GM06990 (cell line): ENCODE measurements around the gene SNAPC1.

Source experiments
- DNase-seq: peaks from one replicate; pipeline ENCODE4 v3.0.0-alpha.2; 2011; ENCODE audit not compliant: insufficient read length; ENCODE audit errors: extremely low read depth
- H3K27me3 ChIP-seq: replicated peaks from 2 replicates; pipeline ENCODE4 v1.6.0; 2011; ENCODE audit warnings: low read length; ENCODE audit not compliant: control insufficient read depth, insufficient read depth
- H3K36me3 ChIP-seq: 2 replicates; pipeline ENCODE4 v1.5.1; 2011; ENCODE audit warnings: low read length; ENCODE audit not compliant: control insufficient read depth, insufficient read depth
- H3K4me3 ChIP-seq: replicated peaks from 2 replicates; pipeline ENCODE4 v1.5.1; 2011; ENCODE audit warnings: low read depth, mild to moderate bottlenecking, control low read depth, low read length
- TF ChIP-seq, protein P1 (sequence below): IDR thresholded peaks from 2 replicates; pipeline ENCODE4 v1.5.1; 2011; ENCODE audit warnings: low read length, control low read depth, mild to moderate bottlenecking, inconsistent platforms; ENCODE audit not compliant: insufficient read depth, poor library complexity, severe bottlenecking

The SNAPC1 gene

GRCh38 chr14:61746881-61747280 is 15.3 kb upstream of the SNAPC1 start:
- DNase-seq, result no peak
- H3K27me3 ChIP-seq, result no peaks in the 10 kb centered on the region
- H3K4me3 ChIP-seq, result no peak overlapping the region
- TF ChIP-seq, protein P1, sequence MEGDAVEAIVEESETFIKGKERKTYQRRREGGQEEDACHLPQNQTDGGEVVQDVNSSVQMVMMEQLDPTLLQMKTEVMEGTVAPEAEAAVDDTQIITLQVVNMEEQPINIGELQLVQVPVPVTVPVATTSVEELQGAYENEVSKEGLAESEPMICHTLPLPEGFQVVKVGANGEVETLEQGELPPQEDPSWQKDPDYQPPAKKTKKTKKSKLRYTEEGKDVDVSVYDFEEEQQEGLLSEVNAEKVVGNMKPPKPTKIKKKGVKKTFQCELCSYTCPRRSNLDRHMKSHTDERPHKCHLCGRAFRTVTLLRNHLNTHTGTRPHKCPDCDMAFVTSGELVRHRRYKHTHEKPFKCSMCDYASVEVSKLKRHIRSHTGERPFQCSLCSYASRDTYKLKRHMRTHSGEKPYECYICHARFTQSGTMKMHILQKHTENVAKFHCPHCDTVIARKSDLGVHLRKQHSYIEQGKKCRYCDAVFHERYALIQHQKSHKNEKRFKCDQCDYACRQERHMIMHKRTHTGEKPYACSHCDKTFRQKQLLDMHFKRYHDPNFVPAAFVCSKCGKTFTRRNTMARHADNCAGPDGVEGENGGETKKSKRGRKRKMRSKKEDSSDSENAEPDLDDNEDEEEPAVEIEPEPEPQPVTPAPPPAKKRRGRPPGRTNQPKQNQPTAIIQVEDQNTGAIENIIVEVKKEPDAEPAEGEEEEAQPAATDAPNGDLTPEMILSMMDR, result no peak
- peaks cover 9% of the 10 kb centered on the region for H3K36me3 ChIP-seq

DNA sequence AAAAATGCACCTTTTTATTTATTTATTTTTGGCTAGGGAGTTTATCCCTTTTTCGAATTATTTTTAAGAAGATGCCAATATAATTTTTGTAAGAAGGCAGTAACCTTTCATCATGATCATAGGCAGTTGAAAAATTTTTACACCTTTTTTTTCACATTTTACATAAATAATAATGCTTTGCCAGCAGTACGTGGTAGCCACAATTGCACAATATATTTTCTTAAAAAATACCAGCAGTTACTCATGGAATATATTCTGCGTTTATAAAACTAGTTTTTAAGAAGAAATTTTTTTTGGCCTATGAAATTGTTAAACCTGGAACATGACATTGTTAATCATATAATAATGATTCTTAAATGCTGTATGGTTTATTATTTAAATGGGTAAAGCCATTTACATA is 14.9 kb upstream of the SNAPC1 start:
- Histone ChIP-seq H3K4me3 (no peak overlapping the region), H3K36me3 (peaks cover 7% of the 10 kb centered on the region), H3K27me3 (no peaks in the 10 kb centered on the region)
- TF ChIP-seq, protein P1, result no peak
- DNase-seq, result no peak

DNA sequence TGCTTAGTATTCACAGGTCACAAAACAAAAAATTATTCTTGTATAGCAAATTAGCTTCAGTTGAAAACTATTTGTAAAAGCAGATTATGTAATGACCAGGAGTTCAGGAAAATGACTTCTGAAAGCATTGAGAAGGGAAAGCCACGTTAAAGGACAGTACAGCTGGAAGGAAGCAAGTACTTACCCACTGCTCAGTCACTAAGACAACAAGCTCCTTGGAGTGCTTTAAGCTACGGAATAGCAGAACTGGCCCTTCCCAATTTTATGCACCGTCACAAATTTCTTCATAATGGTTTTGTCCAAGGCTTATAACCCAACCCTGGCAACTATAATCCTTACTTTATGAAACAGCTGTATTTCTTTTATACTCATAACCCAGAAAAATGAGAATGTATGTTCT is 13.0 kb upstream of the SNAPC1 start:
- Histone ChIP-seq H3K4me3 (peak overlapping the region; percentile 53), H3K27me3 (no peaks in the 10 kb centered on the region), H3K36me3 (peaks cover 4% of the 10 kb centered on the region)
- DNase-seq, result no peak
- TF ChIP-seq, protein P1, result no peak

- Histone ChIP-seq H3K36me3 (peaks cover 4% of the 10 kb centered on the region), H3K27me3 (no peaks in the 10 kb centered on the region), H3K4me3 (peak overlapping the region; percentile 73)
- no peak for DNase-seq
- TF ChIP-seq, protein P1, result no peak
These were observed 12.4 kb upstream of the SNAPC1 start for GRCh38 chr14:61749867-61750266.

GRCh38 chr14:61750708-61751474 is 11.3 kb upstream of the SNAPC1 start:
- Histone ChIP-seq H3K36me3 (peaks cover 4% of the 10 kb centered on the region), H3K27me3 (no peaks in the 10 kb centered on the region), H3K4me3 (peak overlapping the region; percentile 73)
- DNase-seq, result peak; percentile 94
- TF ChIP-seq, protein P1, result no peak

DNA sequence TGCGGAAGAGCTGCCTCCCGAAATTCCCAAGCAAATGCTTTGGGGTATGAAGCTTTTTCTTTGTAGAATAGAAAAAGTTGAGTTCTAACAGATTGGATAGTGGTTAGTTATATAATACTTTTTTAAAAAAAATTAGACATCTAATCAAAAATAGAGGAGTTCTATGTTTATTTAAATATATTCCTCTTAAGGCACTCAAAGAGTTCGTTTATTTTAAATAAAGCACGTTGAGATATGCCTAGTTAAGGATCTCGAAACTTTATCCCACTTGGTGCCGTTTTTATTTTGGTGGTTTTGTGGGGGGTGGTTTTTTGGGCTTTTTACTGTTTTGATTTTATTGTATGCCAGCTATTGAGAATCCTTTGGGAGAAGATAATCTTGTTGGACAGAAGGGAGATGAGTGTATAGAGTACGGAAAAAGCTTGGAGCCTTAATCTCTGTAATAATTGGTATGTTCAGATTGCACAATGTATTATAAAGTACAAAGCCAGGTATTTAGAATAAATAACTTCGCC is 10.7 kb upstream of the SNAPC1 start:
- TF ChIP-seq, protein P1, result no peak
- Histone ChIP-seq H3K27me3 (no peaks in the 10 kb centered on the region), H3K4me3 (peak overlapping the region; percentile 73), H3K36me3 (peaks cover 2% of the 10 kb centered on the region; the same call in 1 of the 2 replicates)
- no peak for DNase-seq
